Kidney epithelial cell (primary cell): Measurements from ENCODE around the gene PPP2R3B. TPM values are rescaled to one million over a fixed set of nuclear protein-coding genes. Genes with fewer than 3 reads are reported as not detected.
"Not testable (repeated sequence)": the region's sequence is repeated elsewhere in the genome, so short reads cannot be mapped to it uniquely, and the experiment has no call there.

Experiments used
- DNase-seq: peaks from one replicate; pipeline ENCODE4 v3.0.0-alpha.2; 2010; ENCODE audit warnings: low read depth
- H3K27me3 ChIP-seq: 2 replicates; pipeline ENCODE4 v1.6.0; 2011; ENCODE audit warnings: low read length; ENCODE audit not compliant: control insufficient read depth, insufficient read depth
- H3K36me3 ChIP-seq: 2 replicates; pipeline ENCODE4 v1.5.1; 2011; ENCODE audit warnings: low read length; ENCODE audit not compliant: control insufficient read depth, insufficient read depth
- H3K4me3 ChIP-seq: 2 replicates; pipeline ENCODE4 v1.5.1; 2011; ENCODE audit warnings: low read depth, mild to moderate bottlenecking, control low read depth, low read length
- total RNA-seq: library from RNA; depleted of rRNA; stranded (reverse); fragments of >200 nt; gene quantifications from 2 replicates; pipeline ENCODE4 v1.2.3, GENCODE V29; 2015
- TF ChIP-seq, protein P1 (sequence below): IDR thresholded peaks from 2 replicates; pipeline ENCODE4 v1.5.1; 2011; ENCODE audit warnings: mild to moderate bottlenecking, moderate library complexity, low read length, control low read depth, inconsistent platforms; ENCODE audit not compliant: insufficient read depth, poor library complexity, severe bottlenecking

PPP2R3B gene
- total RNA-seq, 1 donor from 2014 or later = 17.7 TPM

DNA sequence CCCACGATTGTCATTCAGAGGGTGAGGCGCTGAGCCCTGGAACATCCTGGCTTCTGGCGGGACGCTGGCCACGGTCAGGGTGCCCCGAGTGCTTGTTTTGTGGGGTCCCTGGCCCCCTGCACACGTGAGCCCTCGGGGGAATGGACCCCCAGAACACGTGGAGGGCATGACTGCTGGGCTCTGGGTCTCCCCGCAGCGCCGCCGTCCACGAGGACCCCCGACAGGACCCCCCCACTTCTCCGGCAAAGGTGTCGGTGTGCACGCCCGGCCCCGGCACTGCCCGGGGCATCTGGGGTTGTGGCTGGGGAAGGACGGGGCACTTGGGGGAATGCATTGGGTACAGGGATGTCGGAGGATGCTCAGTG lies 54.2 kb downstream of the PPP2R3B start:
- TF ChIP-seq, protein P1, sequence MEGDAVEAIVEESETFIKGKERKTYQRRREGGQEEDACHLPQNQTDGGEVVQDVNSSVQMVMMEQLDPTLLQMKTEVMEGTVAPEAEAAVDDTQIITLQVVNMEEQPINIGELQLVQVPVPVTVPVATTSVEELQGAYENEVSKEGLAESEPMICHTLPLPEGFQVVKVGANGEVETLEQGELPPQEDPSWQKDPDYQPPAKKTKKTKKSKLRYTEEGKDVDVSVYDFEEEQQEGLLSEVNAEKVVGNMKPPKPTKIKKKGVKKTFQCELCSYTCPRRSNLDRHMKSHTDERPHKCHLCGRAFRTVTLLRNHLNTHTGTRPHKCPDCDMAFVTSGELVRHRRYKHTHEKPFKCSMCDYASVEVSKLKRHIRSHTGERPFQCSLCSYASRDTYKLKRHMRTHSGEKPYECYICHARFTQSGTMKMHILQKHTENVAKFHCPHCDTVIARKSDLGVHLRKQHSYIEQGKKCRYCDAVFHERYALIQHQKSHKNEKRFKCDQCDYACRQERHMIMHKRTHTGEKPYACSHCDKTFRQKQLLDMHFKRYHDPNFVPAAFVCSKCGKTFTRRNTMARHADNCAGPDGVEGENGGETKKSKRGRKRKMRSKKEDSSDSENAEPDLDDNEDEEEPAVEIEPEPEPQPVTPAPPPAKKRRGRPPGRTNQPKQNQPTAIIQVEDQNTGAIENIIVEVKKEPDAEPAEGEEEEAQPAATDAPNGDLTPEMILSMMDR = no peak
- DNase-seq = no peak
- no peaks in the 10 kb centered on the region for H3K36me3 ChIP-seq

DNA sequence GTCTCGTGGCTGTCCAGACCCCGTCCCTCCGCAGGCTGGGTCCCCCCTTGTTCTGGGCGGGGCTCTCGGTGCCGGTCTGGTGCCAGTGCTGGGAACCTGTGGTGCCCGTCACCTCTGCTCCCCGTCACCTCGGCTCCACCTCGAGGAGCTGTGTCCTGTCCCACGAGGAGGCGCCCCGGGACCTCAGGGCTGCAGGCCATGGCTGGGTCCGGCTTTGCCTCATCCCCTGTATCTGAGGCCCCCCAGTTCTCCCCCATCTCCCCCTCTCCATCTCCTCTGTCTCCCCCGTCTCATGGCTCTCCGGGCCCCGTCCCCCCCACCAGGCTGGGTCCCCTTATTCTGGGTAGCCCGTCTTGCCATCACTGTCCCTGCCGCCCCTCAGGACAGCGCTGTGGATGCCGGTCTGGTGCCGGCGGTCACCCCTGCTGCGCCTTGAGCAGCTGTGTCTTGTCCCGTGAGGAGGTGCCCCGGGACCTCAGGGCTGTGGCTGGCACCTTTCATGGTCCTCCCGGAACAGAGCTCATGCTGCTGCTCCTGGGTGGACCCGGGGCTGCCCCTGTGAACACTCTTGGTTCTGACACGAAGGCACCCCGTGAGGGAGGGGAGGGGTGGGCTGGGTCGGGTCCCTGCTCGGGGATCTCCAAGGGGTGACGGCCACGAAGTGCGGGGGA lies 54.7 kb downstream of the PPP2R3B start:
- H3K36me3 ChIP-seq = no peaks in the 10 kb centered on the region
- no peak overlapping the region for H3K4me3 ChIP-seq
- no peak for DNase-seq
- H3K27me3 ChIP-seq = peaks cover 19% of the 10 kb centered on the region
- TF ChIP-seq, protein P1 = no peak

More for the DNA sequence above, 54.2 kb downstream of the PPP2R3B start:
- Histone ChIP-seq H3K4me3 (no peak overlapping the region), H3K27me3 (peaks cover 19% of the 10 kb centered on the region)

DNA sequence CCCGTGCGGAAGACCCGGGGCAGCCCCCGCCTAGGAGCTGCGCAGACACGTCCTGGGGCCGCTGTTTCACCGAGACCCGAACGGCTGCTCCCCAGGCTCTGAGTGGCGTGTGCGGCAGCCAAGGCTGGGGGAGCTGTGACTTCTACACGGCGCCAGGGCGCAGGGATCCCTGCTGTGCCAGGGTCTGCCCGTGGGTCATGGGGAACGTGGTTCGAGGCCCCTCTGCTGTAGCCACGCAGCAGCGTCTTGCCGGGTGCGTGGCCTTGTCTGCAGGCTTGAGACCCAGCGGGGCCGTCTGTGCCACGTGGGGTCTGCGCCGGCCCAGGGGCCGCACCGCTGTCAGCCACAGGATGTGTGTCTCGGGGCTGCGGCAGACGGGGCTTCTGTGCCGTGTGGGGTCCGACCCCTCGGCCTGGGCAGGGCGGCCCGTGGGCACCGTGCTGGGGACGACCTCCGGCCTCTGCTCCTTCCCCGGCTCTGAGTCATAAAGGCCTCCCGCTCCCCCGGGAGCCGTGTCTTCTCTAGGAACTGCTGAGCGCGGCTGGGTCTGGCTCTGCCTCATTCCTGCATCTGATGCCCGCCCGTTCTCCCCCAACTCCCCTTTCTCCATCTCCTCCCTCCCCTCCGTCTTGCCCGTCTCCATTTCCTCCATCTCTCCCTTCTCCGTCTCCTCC lies 55.4 kb downstream of the PPP2R3B start:
- H3K36me3 ChIP-seq = no peaks in the 10 kb centered on the region
- TF ChIP-seq, protein P1 = no peak
- DNase-seq = no peak
- H3K4me3 ChIP-seq = no peak overlapping the region
- peaks cover 19% of the 10 kb centered on the region for H3K27me3 ChIP-seq

DNA sequence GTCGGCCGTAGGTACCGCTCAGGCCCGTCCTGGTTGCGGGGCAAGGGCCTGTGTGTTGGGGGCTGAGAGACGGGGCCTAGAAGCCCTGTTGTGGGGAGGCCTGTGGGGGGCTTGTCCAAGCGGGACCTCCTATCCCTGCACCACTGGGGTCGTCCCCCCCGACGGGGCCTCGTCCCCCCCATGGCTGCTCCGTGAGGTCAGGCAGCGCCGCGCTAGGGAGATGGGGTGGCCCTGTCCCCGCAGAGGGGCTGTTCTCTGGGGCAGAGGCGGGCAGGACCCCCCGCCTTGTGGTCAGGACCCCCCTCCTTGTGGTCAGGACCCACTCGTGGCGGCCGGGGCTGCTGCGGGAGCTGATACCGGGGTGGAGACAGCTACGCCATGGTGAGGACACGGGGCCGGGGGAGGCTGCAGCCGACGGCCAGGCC lies 56.0 kb downstream of the PPP2R3B start:
- DNase-seq = no peak
- TF ChIP-seq, protein P1 = no peak
- Histone ChIP-seq H3K4me3 (no peak overlapping the region), H3K36me3 (no peaks in the 10 kb centered on the region), H3K27me3 (peaks cover 19% of the 10 kb centered on the region)

DNA sequence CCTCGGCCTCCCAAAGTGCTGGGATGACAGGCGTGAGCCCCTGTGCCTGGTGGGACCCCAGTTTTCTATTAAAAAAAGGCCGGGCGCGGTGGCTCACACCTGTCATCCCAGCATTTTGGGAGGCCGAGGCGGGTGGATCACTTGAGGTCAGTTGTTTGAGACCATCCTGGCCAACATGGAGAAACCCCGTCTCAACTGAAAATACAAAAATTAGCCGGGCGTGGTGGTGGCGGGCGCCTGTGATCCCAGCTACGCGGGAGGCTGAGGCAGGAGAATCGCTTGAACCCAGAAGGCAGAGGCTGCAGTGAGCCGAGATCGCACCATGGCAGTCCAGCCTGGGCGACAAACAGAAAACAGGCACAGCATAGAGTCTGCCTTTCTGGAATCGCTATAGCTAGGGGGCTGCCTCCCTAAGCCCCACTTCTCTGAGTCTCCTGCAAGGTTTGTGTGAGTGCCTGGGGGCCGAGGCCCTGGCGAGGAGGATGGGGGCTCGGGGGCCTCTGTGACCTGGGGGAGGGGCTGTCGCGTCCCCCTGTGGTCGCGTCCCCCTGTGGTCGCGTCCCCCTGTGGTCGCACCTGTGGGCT lies 56.5 kb downstream of the PPP2R3B start:
- H3K36me3 ChIP-seq, H3K4me3 ChIP-seq, DNase-seq: not testable (repeated sequence)
- peaks cover 19% of the 10 kb centered on the region for H3K27me3 ChIP-seq

DNA sequence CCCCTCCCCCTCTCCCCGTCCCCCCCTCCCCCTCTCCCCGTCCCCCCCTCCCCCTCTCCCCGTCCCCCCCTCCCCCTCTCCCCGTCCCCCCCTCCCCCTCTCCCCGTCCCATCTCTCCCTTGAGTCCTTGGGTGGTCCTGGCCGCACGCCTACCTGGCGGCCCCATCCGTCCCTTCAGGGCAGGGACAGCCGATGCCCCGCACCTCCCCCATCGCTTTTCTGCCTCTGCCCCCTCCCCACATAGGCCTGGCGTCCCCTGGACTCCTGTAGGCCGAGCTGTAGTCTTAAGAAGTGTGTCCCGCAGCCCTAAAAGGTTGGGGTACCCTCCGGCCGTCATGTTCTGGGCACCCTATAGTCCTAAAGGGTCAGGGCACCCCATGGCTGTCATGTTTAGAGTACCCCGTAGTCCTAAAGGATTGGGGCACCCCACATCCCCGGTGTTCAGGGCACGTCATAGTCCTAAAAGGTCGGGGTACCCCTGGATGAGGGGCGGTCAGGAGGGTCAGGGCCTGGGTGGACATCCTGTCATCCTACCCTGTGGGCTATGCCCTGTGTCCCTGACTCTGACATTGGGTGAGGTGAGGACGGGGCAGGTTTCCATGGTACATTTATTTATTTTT lies 57.3 kb downstream of the PPP2R3B start:
- DNase-seq = no peak
- no peak overlapping the region for H3K4me3 ChIP-seq
- TF ChIP-seq, protein P1 = no peak

More for the DNA sequence above, 57.3 kb downstream of the PPP2R3B start:
- Histone ChIP-seq H3K27me3 (peaks cover 19% of the 10 kb centered on the region), H3K36me3 (no peaks in the 10 kb centered on the region)
